Measurements from ENCODE around the gene MAD2L2. TPM values are rescaled to one million over a fixed set of nuclear protein-coding genes. Genes with fewer than 3 reads are reported as not detected.
A peak's percentile ranks its signal among the peaks of the same experiment; 100 is the strongest.

Gene MAD2L2
- total and polyA plus RNA-seq, 9 of the 15 experiments (the other 6 are each of a cell fraction or from before 2014, with no cell fraction given): 12.4 to 286 (median 143) TPM

DNA sequence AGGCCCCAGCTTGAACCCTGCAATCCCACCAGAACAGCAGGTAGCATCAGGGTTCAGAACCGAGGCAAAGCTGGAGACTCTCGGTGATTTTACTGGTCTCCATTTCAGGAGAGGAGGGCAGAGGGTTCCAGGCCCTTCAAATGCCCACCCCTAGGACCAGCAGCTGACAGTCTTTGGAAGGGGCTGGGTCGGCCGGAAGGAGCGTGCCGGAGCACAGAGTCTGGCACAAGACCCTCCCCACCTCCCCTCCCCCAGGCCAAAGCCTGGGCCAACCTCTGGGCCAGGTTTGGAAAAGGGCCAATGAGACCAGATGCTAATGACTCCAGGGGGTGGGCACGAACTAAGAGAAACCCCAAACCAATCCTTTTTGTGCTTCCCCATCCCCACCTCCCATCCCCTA is 33.6 kb downstream of the MAD2L2 start:
- Histone ChIP-seq H3K27me3 (ENCODE audit: control insufficient read depth in 2 of 2, insufficient read depth in 2 of 2, low read length in 2 of 2) (no peaks in the 10 kb centered on the region; a peak in 2 of 5 replicates), H3K27ac (ENCODE audit: extremely low read depth, low read depth, low read length) (no peak overlapping the region), H3K4me1 (replicated peaks in 1 of 2; ENCODE audit: control insufficient read depth in 2 of 2, insufficient read depth in 2 of 2, low read length in 2 of 2) (peaks cover 15 to 40% of the 10 kb centered on the region in 2 experiments; a peak in 4 of 5 replicates), H4K20me1 (replicated peaks; ENCODE audit: control insufficient read depth, insufficient read depth, low read length) (no peaks in the 10 kb centered on the region; the same call in 1 of the 2 replicates), H3K9ac (ENCODE audit: insufficient read depth in 1 of 2, low read depth in 2 of 2, low read length in 2 of 2) (no peak overlapping the region), H3K9me1 (ENCODE audit: control insufficient read depth, insufficient read depth, low read length) (no peaks in the 10 kb centered on the region), H3K4me3 (no peak overlapping the region), H2AFZ (ENCODE audit: low read depth, low read length) (no peak overlapping the region), H3K9me3 (replicated peaks; ENCODE audit: control insufficient read depth, insufficient read depth, low read depth, low read length) (no peaks in the 10 kb centered on the region), H3K79me2 (ENCODE audit: control insufficient read depth, insufficient read depth, low read length) (no peaks in the 10 kb centered on the region), H3K36me3 (ENCODE audit: control insufficient read depth, insufficient read depth, low read length) (no peaks in the 10 kb centered on the region), H3K4me2 (ENCODE audit: insufficient read depth, low read length) (no peak overlapping the region)
- 25% methylated on average over 7 of the region's 7 CpGs for WGBS (ENCODE audit: insufficient coverage, low coverage, missing lambda C conversion rate)
- ATAC-seq (no peak), DNase-seq (ENCODE audit: extremely low read depth in 1 of 4, low spot score in 3 of 4) (no peak), FAIRE-seq (no peak)
- TF ChIP-seq CHD4 (IDR thresholded peaks at IDR 0.05; ENCODE audit: insufficient read depth, insufficient replicate concordance, low read depth, low read length, poor library complexity, severe bottlenecking) (no peak), ZNF140 (CRISPR knock-in tag; IDR thresholded peaks at IDR 0.05) (no peak), POLR2G (IDR thresholded peaks at IDR 0.05; ENCODE audit: low read depth, low read length) (no peak), STAT5A (IDR thresholded peaks at IDR 0.05; ENCODE audit: borderline replicate concordance, low read length) (no peak)
- intact Hi-C loops (cut with micrococcal nuclease): no loop called here
- CTCF ChIA-PET (ENCODE audit: low intra/inter-chr PET ratio): no interaction called here
- POLR2A ChIA-PET: interaction anchor here (0.6 to 1.0 kb wide), 5 partner anchors 17 to 610 kb away, joined by 3 read pairs; partner anchors contain the start of gene FBXO6
- in situ Hi-C loops (cut with MboI): no loop called here
- no TSS peak for BruUV-seq (replicated peaks)

- ChIA-PET POLR2A (interaction anchor here (1.0 to 1.3 kb wide), 3 partner anchors 78 to 608 kb away, joined by 3 to 6 read pairs (median 4); no protein-coding TSS in a partner anchor), CTCF (ENCODE audit: low intra/inter-chr PET ratio) (interaction anchor here (3.7 kb wide), 1 partner anchor 608 kb away, joined by 19 read pairs; no protein-coding TSS in a partner anchor)
- ATAC-seq (no peak), DNase-seq (ENCODE audit: extremely low read depth in 1 of 4, low spot score in 3 of 4) (no peak), FAIRE-seq (no peak)
- in situ Hi-C loops (cut with MboI) (no loop called here), intact Hi-C loops (cut with micrococcal nuclease) (no loop called here)
- WGBS (ENCODE audit: insufficient coverage, low coverage, missing lambda C conversion rate): 25% methylated on average over 9 of the region's 9 CpGs
- Histone ChIP-seq H3K27me3 (ENCODE audit: control insufficient read depth in 2 of 2, insufficient read depth in 2 of 2, low read length in 2 of 2) (peaks cover 0 to 10% of the 10 kb centered on the region in 2 experiments; a peak in 3 of 5 replicates), H3K9ac (ENCODE audit: insufficient read depth in 1 of 2, low read depth in 2 of 2, low read length in 2 of 2) (peak overlapping the region in 1 of 2 experiments; percentile 39; a peak in 1 of 4 replicates), H3K27ac (ENCODE audit: extremely low read depth, low read depth, low read length) (no peak overlapping the region), H3K4me1 (replicated peaks in 1 of 2; ENCODE audit: control insufficient read depth in 2 of 2, insufficient read depth in 2 of 2, low read length in 2 of 2) (peaks cover 15 to 40% of the 10 kb centered on the region in 2 experiments; a peak in 4 of 5 replicates), H3K9me3 (replicated peaks; ENCODE audit: control insufficient read depth, insufficient read depth, low read depth, low read length) (no peaks in the 10 kb centered on the region), H4K20me1 (replicated peaks; ENCODE audit: control insufficient read depth, insufficient read depth, low read length) (peaks cover 2% of the 10 kb centered on the region; the same call in 1 of the 2 replicates), H3K9me1 (ENCODE audit: control insufficient read depth, insufficient read depth, low read length) (no peaks in the 10 kb centered on the region), H3K4me3 (no peak overlapping the region), H2AFZ (ENCODE audit: low read depth, low read length) (no peak overlapping the region), H3K4me2 (ENCODE audit: insufficient read depth, low read length) (no peak overlapping the region), H3K36me3 (ENCODE audit: control insufficient read depth, insufficient read depth, low read length) (no peaks in the 10 kb centered on the region), H3K79me2 (ENCODE audit: control insufficient read depth, insufficient read depth, low read length) (no peaks in the 10 kb centered on the region)
- no TSS peak for BruUV-seq (replicated peaks)
- TF ChIP-seq ARID3A (IDR thresholded peaks at IDR 0.05; ENCODE audit: borderline replicate concordance, low read depth, low read length) (no peak), TCF7L2 (IDR thresholded peaks at IDR 0.05; ENCODE audit: low read depth, low read length) (no peak), CBFB (CRISPR knock-in tag; IDR thresholded peaks at IDR 0.05) (no peak), U2AF2 (optimal IDR thresholded peaks at IDR 0.05; ENCODE audit: low read depth, low read length) (no peak), ZNF695 (CRISPR knock-in tag; IDR thresholded peaks at IDR 0.05) (no peak), MEF2A (IDR thresholded peaks at IDR 0.05; ENCODE audit: control insufficient read depth, low read depth, low read length) (no peak), JUN (IDR thresholded peaks at IDR 0.05; ENCODE audit: borderline replicate concordance, low read depth, low read length) (no peak), JUN (CRISPR knock-in tag; IDR thresholded peaks at IDR 0.05; ENCODE audit: borderline replicate concordance) (no peak), ZNF79 (CRISPR knock-in tag; IDR thresholded peaks at IDR 0.05; ENCODE audit: low read depth) (no peak), CEBPB (tag; IDR thresholded peaks at IDR 0.05) (no peak), ZNF41 (CRISPR knock-in tag; conservative IDR thresholded peaks at IDR 0.05) (no peak)
Measured at GRCh38 chr1:11646317-11646716, 34.6 kb downstream of the MAD2L2 start.
